ENCODE data around the gene HARS2.

HARS2 gene

GRCh38 chr5:140673187-140673976 is 17.9 kb upstream of the HARS2 start, which contains the start of gene DND1:
DND1 (minus strand) TSS chr5:140673576; CDS start chr5:140673542, 34 bp downstream.
- Histone ChIP-seq H3K4me3 (ENCODE audit: low read depth, low read length) (no peak within 1 kb of the TSS), H3K27me3 (ENCODE audit: insufficient read depth, low read depth, severe bottlenecking) (no peaks in the 10 kb centered on the region), H3K9me3 (ENCODE audit: severe bottlenecking) (no peaks in the 10 kb centered on the region), H3K27ac (no peak within 1 kb of the TSS), H3K36me3 (peaks cover 78% of the 10 kb centered on the region)
- TF ChIP-seq CTCF (IDR thresholded peaks at IDR 0.05; ENCODE audit: low read depth, low read length), result no peak
- no peak for DNase-seq

- H3K36me3 ChIP-seq, result peaks cover 76% of the 10 kb centered on the region
- no peak overlapping the region for H3K4me3 ChIP-seq (ENCODE audit: low read depth, low read length)
- H3K9me3 ChIP-seq (ENCODE audit: severe bottlenecking), result no peaks in the 10 kb centered on the region
- H3K27me3 ChIP-seq (ENCODE audit: insufficient read depth, low read depth, severe bottlenecking), result no peaks in the 10 kb centered on the region
- H3K27ac ChIP-seq, result no peak overlapping the region
- TF ChIP-seq CTCF (IDR thresholded peaks at IDR 0.05; ENCODE audit: low read depth, low read length), result no peak
- no peak for DNase-seq
Measured at GRCh38 chr5:140674211-140674610, 17.0 kb upstream of the HARS2 start.

GRCh38 chr5:140674629-140675028 is 16.6 kb upstream of the HARS2 start:
- DNase-seq, result no peak
- Histone ChIP-seq H3K27me3 (ENCODE audit: insufficient read depth, low read depth, severe bottlenecking) (no peaks in the 10 kb centered on the region), H3K27ac (no peak overlapping the region), H3K4me3 (ENCODE audit: low read depth, low read length) (no peak overlapping the region), H3K36me3 (peaks cover 77% of the 10 kb centered on the region), H3K9me3 (ENCODE audit: severe bottlenecking) (no peaks in the 10 kb centered on the region)
- TF ChIP-seq CTCF (IDR thresholded peaks at IDR 0.05; ENCODE audit: low read depth, low read length), result no peak

- DNase-seq, result no peak
- peaks cover 80% of the 10 kb centered on the region for H3K36me3 ChIP-seq
- H3K4me3 ChIP-seq (ENCODE audit: low read depth, low read length), result no peak overlapping the region
- H3K27me3 ChIP-seq (ENCODE audit: insufficient read depth, low read depth, severe bottlenecking), result no peaks in the 10 kb centered on the region
- TF ChIP-seq CTCF (IDR thresholded peaks at IDR 0.05; ENCODE audit: low read depth, low read length), result no peak
- H3K27ac ChIP-seq, result no peak overlapping the region
- no peaks in the 10 kb centered on the region for H3K9me3 ChIP-seq (ENCODE audit: severe bottlenecking)
Measured at GRCh38 chr5:140677947-140678346, 13.3 kb upstream of the HARS2 start.

GRCh38 chr5:140678993-140679392 is 12.3 kb upstream of the HARS2 start:
- no peak for DNase-seq
- Histone ChIP-seq H3K36me3 (peaks cover 71% of the 10 kb centered on the region), H3K27ac (no peak overlapping the region), H3K4me3 (ENCODE audit: low read depth, low read length) (no peak overlapping the region), H3K9me3 (ENCODE audit: severe bottlenecking) (no peaks in the 10 kb centered on the region), H3K27me3 (ENCODE audit: insufficient read depth, low read depth, severe bottlenecking) (no peaks in the 10 kb centered on the region)
- TF ChIP-seq CTCF (IDR thresholded peaks at IDR 0.05; ENCODE audit: low read depth, low read length), result no peak
